ENCODE data around the gene GUCY2C.
A peak's percentile ranks its signal among the peaks of the same experiment; 100 is the strongest.
"Not testable (repeated sequence)": the region's sequence is repeated elsewhere in the genome, so short reads cannot be mapped to it uniquely, and the experiment has no call there.

Gene GUCY2C

GRCh38 chr12:14696265-14696741, at the start of gene GUCY2C:
TSS of gene GUCY2C (minus strand) at chr12:14696599. CDS start at chr12:14696448, 151 bp downstream.
- DNase-seq, result no peak

- DNase-seq, result no peak
Measured at GRCh38 chr12:14743061-14743460, 46.7 kb upstream of the GUCY2C start.

- no peak for DNase-seq
Measured at GRCh38 chr12:14741942-14742341, 45.5 kb upstream of the GUCY2C start.

GRCh38 chr12:14741153-14741552, 44.8 kb upstream of the GUCY2C start:
- no peak for DNase-seq

GRCh38 chr12:14736441-14736840, 40.0 kb upstream of the GUCY2C start:
- DNase-seq, result not testable (repeated sequence)

GRCh38 chr12:14731821-14732220, 35.4 kb upstream of the GUCY2C start:
- DNase-seq, result no peak

GRCh38 chr12:14729586-14729985, 33.2 kb upstream of the GUCY2C start:
- no peak for DNase-seq

- DNase-seq, result peak; percentile 24 to 75
Measured at GRCh38 chr12:14723763-14724162, 27.4 kb upstream of the GUCY2C start.

GRCh38 chr12:14716848-14717444, 20.5 kb upstream of the GUCY2C start:
- peak; percentile 20 to 64 for DNase-seq

GRCh38 chr12:14714437-14714836, 18.0 kb upstream of the GUCY2C start:
- peak; percentile 97 to 98 for DNase-seq

GRCh38 chr12:14710632-14711320, 14.4 kb upstream of the GUCY2C start:
- peak in 1 of 2 experiments; percentile 5 for DNase-seq

- DNase-seq, result no peak
Measured at GRCh38 chr12:14701809-14702568, 5.6 kb upstream of the GUCY2C start.

GRCh38 chr12:14700935-14701334, 4.5 kb upstream of the GUCY2C start:
- DNase-seq, result no peak

- DNase-seq, result no peak
Measured at GRCh38 chr12:14699923-14700322, 3.5 kb upstream of the GUCY2C start.

GRCh38 chr12:14698555-14698954, 2.2 kb upstream of the GUCY2C start:
- no peak for DNase-seq

- DNase-seq, result no peak
Measured at GRCh38 chr12:14695715-14696141, 671 bp downstream of the GUCY2C start.

GRCh38 chr12:14694970-14695369, 1.4 kb downstream of the GUCY2C start:
- no peak for DNase-seq

- no peak for DNase-seq
Measured at GRCh38 chr12:14694145-14694714, 2.2 kb downstream of the GUCY2C start.

- no peak for DNase-seq
Measured at GRCh38 chr12:14693116-14693515, 3.3 kb downstream of the GUCY2C start.

- DNase-seq, result no peak
Measured at GRCh38 chr12:14691560-14691959, 4.8 kb downstream of the GUCY2C start.

GRCh38 chr12:14689996-14690395, 6.4 kb downstream of the GUCY2C start:
- no peak for DNase-seq

GRCh38 chr12:14689144-14689543, 7.3 kb downstream of the GUCY2C start:
- no peak for DNase-seq

- DNase-seq, result not testable (repeated sequence)
Measured at GRCh38 chr12:14682231-14682630, 14.2 kb downstream of the GUCY2C start.

Measured in NCI-H526 (cell line).